ENCODE data around the gene BIN1.
"Not testable (repeated sequence)": the region's sequence is repeated elsewhere in the genome, so short reads cannot be mapped to it uniquely, and the experiment has no call there.

Gene BIN1

DNA sequence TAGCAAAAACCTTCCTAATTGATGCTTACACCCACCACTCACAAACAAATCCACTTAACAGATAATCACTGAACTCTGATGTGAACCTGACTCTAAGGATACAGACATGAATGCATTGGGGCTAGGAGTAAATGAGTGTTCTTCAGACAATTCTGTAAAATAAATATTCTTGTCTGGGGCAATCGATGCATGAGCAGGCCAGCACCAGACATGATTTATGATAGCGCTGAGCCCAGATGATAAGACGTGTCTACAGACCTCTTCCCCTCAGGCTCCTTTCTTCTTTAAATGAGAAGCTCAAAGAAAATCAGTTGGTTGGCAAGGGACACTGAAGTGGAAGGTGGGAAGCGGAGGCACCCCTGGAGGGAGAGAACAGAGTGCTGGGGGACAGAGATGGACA lies 27.3 kb upstream of the BIN1 start:
- no peak for DNase-seq

DNA sequence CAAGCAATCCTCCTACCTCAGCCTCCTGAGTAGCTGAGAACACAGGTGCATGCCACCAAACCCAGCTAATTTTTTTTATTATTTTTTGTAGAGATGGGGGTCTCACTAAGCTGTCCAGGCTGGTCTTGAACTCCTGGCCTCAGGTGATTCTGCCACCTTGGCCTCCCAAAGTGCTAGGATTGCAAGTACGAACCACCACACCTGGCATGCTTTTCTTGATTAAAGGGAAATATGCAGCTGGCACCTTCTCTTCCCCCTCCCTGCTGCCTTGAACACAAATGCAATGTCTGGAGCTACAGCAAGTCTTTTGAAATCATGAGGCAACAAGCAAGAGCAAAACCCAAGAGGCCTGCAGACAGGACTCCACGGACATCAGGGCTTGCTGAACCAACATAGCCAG lies 26.8 kb upstream of the BIN1 start:
- DNase-seq, result no peak

DNA sequence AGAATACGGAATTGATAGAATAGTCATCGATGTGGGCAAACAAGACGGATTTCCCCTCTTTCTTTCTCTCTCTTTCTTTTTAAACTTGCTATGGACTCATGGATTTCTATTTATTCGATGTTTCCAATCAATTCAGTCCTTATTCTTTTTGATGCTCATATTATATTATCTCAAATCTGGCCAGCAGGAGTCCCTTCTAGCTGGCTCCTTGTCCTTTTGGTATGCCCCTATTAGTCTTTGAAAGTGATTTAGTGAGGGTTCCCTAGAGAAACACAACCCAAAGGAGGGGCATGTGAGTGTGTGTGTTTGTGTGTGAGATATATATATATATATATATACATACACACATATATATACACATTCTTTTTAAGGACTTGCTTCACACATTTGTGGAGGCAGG lies 23.5 kb upstream of the BIN1 start:
- no peak for DNase-seq

DNA sequence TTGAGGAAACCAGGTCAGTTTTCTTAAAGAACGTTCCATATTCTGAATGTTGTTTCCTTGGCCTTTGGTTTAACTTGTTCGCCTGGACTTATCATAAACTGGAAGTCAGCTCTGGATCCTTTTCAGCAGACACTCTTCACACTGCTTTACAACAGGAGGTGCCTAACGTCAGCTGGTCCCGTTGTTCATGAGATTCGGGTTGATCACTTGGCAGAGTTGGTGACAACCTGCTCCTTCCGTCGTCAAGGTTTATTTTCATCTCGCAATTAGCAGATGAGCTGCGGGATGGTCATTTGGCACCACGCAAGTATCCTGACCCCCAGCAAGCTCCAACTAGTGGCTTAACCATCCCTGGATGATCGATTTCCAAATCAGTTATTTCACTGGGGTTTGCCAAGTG lies 23.0 kb upstream of the BIN1 start:
- no peak for DNase-seq

DNA sequence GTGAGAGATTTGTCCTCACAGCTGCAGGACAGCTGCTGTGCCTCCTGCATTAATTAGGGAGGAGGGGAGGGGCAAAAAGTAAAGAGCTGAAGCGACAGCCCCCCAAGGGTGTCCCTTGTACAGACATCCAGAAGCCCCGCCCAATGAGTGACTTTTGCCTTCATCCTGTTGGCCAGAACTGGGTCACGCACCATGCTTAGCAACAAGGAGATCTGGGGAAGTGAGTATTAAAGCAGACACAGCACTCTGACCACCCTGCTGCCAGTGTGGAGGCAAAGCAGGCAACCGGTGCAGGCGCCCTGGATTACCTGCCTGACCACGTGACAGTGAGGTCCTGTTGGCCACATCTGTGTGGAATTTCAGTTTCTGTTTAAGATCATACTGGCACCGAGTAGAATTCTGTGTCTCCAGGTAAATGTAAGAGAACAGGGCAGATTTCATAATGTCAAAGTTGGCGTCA lies 21.5 kb upstream of the BIN1 start:
- DNase-seq, result peak in 2 of 4 experiments; percentile 18 to 85

DNA sequence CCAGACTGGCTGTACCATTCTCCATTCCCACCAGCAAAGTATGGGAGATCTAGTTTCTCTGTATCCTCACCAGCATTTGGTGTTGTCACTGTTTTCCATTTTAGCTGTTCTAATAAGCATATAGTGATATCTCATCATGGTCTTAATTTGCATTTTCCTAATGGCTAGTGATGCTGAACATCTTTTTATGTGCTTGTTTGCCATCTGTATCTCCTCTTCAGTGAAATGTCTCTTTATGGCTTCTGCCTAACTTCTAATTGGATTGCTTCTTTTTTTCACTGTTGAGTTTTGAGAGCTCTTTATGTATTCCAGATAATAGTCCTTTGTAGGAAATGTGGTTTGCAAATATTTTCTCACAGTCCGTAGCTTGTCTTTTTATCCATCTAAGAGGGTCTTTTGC lies 18.9 kb upstream of the BIN1 start:
- DNase-seq, result no peak

DNA sequence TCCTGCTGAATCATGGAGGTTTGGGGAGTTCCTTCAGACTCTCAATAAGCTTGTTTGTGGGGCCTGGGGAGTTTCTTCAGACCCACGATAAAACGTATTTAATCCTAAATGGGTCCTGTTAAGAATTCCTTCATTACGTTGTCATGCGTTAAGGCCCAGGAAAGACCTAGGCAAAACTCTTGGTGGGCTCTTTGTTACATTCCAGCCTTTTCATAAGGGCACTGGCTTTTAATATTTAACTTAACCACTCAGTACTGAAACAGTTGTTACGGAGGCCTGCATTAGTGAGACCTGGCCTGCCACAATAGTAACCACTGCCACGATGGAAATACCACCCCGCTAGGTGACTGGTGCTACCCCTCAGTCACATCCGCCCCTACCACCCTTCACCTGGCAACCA lies 17.5 kb upstream of the BIN1 start:
- no peak for DNase-seq

DNA sequence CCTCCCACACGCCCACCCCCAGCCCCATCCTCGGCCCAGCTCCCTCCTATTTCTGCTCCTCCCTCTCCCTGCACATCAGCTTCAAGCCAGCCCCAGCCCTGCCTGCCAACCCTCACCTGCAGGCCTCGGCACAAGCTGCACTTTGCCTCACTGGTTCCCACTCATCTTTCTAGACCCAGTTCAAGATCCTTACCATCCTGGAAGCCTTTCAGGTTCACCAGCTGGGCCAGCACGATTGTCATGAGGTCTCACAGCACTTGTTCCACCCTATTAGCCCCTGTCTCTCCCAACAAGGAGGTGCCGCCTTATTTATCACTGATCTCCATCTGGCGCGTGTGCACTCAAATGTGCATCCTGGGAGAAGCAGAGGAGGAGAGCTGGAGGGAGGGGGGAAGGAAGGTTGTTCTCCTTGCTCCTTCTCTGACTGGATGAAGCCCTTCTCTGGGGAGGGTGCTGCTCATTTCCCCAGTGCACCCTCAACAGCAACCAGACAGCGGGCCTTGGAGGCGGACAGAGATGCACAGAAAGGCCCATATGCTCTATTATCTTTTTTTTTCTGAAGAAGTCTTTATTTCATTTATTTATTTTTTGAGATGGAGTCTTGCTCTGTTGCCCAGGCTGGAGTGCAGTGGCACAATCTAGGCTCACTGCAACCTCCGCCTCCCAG lies 15.5 kb upstream of the BIN1 start:
- no peak for DNase-seq

DNA sequence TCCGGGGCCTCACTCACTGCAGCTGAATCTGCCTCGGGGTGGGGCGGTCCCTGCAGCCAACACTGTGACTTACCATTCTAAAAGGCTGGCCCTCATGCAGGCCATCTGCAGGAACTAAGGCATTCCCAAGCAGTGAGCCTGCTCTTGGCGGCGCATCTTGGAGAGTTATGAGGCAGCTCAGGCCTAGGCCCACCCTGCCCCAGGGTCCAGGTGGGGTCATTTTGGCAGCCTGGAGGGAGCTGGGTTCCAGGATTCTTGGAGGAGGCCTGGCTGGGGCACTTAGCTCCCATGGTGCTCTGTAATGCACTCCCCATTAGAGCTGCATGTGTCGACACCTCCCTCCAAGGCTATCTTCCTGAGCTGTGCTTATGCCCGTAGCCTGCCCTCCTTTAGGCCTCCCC lies 14.8 kb upstream of the BIN1 start:
- no peak for DNase-seq

DNA sequence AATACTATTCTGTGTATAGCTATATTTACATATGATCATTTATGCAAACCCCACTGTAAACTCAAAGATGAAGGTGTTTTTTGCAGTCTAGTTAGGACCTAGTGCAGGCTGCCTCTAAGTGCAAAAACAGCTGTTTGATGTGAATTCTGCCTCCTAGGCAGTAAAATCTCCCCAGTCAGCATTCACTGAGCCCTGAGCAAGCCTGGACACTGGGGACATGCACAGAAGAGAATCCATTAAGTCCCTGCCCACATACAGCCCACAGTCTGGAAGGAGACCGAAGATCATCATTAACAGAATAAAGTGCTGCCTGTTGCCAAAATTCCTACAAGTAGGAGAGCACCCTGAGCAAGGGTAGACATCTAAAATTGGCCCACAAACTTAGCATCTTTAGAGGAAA lies 14.4 kb upstream of the BIN1 start:
- DNase-seq, result no peak

DNA sequence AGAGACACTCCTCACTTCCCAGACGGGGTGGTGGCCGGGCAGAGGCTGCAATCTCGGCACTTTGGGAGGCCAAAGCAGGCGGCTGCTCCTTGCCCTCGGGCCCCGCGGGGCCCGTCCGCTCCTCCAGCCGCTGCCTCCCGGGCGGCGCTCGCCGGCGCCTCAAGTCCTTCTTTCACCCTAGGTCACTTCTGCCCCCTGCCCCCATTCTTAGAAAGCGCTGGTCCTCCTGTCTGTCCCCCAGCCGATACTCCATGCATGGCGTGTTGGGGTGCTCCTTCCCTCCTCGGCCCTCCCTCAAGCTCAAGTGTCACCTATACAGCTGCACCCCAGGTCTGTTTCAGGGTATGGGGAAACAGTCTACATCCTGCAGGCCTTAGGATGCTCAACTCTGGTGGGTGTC lies 13.5 kb upstream of the BIN1 start:
- DNase-seq, result not testable (repeated sequence)

DNA sequence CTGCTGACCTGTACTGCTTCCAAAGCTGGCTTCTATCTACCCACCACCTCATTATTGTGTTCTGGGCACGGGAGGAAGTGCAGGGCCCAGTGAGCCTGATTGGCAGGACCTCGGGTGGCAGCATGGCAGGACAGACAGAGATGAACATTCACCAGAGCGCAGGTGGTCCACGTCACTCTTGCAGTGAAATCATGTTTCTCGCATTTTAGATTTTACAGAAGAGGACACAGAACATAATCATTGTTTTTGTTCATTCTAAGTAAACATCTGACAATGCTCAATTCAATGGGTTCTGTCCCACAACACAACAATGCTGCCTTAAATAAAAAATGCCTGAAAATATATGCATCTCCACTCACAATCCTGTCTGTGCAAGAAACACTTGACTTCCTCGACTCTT lies 11.5 kb upstream of the BIN1 start:
- no peak for DNase-seq

DNA sequence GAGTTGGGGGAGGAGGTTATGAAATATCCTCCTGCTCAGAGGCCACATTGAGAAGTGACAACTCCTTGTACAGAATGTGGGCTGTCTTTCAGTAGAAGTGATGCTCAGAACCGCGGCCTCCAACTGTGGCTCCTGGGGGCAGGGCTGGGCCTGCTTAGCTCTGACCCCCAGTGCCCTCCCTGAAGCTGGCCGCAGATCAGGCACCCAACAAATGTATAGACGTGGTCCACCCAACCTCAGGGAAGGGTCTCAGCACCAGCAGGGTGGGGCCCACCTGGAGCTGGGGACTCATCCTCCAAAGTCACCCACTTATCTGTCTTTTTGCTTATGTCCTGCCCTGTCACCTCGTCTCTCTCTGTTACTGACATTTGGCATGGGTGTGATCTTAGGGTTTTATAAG lies 11.1 kb upstream of the BIN1 start:
- DNase-seq, result no peak

DNA sequence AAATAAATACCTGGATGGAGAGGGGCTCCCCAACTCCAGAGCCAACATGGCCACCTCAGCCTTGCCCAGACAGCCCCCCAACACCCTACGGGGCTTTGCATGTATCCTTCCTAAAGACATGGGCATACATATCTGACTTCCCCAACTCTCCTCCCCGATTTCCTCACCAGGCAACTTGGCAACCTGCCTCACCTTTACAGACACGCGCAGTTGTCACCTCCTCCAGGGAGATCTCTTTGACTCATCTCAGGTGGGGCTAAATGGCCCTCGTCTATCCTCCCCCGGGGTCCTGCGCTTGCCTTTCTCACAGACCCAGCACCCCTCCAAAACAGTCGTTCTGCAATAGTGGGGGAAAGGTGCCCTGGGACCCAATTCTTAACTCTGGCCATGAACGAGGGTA lies 10.6 kb upstream of the BIN1 start:
- DNase-seq, result no peak

DNA sequence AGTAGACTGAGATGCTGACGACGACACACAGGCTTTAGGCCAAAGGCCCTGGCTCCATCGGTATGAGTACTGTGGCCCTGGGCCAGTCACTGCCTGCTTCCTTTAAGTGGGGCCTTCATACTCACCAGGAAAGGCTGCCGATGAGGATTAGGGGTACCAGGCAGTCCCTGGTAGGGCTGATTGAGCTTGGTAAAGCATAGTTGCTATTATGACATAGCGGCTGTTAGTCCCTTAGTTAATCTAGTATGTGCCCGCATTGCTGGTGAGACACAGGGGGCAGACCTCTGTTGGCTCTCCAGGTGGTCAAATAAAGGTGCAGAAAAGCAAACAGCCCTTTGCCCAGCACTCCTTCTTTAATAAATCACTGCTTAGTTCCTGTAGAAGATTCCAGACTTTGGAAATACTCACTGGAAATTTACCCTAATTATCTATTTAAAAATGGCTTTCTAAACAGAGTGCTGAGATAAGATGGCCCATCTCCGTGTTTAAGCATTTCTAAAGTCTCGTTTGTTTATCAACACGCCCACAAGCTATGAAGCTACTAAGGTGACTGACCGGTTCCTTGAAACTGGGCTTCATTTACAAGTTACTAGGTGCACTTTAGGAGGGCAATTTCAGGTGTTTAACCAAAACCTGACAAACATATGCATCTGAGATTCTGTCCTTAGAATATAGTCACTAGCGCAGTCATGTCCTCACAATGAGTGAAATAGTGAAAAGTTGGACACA lies 8.7 kb upstream of the BIN1 start:
- DNase-seq, result no peak

DNA sequence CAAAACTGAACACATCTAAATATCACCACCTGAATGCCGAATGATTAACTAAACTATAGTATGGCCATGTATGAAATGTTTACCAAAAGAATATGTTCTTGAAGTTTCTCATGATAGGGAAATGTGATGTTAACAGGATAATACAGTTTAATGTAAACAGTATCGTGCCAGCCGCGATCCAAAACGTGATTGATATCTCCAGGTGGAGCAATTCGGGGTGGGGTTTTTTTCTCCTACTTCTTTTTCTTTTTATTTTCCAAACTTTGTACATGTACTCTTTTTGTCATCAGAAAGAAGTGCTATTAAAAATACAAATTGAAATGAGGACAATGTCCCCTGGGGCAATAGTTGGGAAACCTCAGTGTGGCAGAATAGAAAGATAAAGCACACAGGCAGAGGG lies 4.0 kb upstream of the BIN1 start:
- no peak for DNase-seq

DNA sequence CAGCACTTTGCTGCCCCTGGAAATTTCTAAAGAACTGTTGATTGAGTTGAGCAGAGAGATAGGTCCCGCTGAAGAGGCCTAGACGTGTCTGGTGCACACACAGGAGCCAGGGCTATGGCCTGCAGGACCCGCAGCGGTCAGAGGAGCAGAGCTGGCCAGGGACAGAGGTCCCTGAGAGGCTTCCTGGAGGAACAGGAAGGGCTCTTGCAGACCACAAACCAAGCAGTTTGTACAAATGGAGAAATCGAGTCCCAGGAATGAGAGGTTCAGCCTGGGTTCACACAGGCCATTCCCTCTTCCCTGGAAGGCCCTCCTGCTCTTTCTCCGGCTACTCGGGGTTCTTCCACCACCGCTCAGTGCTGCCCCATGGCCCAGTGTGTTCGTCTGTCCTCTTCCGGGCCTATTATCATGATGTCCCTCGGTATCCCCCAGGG lies 1.2 kb upstream of the BIN1 start:
- DNase-seq, result no peak

DNA sequence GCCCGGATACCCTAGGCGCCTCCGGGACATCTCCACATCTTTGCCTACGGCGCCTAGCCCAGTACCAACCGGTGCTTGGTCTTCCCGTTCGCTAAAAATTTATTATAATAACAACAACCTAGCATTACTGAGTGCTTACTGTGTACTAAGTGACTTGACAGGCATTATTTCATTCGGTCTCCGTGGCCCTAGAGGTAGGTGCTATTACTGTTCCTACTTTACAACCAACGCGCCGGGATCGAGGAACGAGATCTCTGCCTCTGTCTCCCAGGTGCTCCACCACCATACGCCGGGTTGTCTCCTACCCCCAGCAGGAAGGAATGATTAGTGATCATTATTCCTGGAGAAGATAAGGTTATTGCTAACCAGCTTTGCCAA lies 657 bp upstream of the BIN1 start:
- peak in 2 of 4 experiments; percentile 16 to 35 for DNase-seq

DNA sequence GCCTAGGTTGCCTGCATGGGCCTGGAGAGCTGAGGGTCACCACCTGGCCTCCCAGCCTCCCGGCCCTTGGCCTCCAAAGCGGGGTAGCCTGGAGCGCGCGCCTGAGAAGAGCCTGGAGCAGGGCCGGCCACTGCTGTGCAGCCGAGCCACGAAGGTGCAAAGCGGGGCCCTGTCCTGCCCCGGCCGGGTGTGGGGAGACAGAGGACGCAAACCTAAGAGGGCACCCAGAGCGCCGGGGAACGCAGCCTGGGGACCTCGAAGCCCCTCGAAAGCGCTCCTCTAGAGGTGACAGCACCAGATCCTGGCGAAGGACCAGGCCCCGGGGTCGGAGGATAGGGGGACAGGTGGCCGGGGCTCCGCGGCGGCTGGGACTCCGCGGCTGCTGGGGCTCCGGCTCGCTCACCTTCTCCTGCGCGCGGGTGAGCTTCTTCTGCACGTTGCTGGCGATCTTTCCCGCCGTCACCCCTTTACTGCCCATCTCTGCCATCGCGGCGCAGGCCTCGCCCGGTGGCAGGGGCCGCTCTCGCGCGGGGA lies 430 bp downstream of the BIN1 start:
- no peak for DNase-seq

DNA sequence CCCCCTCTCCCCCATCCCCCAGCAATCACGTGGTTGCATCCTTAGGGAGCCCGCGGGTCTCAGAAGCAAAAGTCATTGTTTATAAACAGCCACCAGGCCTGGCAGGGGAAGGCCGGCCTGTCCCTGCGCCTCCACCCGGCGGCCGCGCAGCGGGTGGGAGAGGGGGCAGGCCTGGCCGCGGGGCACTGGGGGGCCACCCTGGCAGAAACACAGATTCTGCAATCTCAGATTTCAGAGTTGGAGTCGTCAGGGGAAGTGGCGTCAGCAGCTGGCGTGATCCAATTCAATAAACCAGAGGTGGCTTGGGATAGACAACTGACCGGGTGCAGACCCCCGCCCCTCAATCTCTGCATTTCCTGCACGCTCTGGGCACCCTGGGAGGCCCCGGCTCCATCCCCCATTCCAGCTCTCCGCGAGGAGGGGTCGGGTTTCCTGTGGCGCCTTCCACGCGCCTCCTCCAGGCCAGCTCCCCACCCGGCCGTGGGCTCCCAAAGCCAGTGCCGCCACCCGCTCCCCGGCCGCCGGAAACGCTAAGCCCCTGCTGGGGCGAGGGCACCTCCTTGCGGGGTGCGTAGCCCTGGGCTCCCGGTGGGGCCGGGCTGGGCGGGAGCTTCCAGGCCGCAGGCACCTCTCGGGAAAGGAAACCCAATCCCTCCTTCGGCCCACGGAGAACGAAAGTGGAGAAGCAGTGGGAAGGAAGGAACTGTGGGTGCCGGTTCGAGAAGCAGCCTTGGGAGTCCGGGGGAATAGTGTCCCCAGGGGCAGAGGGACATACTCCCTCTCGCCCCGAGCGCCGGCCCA lies 1.1 kb downstream of the BIN1 start:
- DNase-seq, result peak; percentile 51 to 63 (median 58)

DNA sequence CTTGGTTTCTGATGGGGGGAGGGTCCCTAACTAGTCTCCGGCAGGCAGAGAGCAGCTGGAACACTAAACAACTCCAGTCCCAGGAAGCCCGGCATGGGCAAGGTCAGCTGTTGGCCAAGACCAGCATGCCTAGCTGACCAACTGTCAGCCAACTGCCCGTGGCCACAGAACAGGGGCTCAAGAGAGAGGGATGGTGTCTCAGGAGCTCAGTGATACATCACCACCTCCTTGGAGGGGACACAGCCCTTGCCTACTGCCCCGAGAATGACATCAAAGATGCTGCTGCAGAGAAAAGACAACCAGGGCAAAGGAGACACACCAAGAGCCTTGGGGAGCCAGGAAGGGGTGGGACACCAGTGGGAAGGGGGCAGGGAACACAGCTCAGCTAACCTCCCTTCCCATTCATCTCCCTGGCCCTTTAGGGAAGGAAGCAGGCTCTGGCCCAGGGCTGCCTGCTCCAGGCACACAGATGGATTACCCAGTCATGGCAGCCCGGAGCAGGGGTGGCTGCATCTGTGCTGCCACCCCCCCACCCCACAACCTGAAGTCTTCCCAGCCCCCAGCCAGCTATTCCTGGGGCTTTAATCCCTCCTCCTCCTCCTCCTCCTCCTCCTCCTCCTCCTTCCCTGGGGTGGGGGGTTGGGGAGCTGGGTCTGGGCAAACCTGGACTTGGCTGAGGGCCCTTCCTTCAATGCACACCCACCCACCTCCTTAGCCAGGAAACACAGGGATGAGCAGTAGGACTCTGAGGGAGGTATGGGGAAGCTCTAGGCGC lies 1.9 kb downstream of the BIN1 start:
- DNase-seq, result no peak

DNA sequence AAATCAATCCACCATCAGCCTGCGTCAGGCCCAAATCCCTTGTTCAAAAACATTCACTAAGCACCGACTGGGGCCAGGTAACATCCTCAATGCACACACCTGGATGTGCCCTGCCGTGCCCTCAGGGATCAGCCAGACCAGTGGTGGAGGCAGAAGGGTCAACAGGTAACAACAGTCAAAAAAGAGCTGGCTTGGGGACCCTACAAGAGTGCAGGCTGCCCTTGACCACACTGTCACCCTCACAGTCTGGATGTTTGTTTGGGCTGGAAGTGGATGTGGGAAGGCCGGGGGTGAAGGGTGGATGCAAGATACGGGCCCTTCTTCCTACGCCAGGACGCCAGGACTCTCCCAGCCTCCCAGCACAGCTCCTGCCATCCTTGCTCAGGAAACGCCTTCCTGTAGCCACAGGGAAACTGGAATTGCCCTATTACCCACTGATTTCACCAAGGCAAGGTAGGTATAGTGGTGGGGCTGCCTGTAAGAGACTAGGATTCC lies 2.7 kb downstream of the BIN1 start:
- DNase-seq, result no peak
